Spleen (tissue), 11 donors: ENCODE measurements around the gene HOXC6. TPM values are rescaled to one million over a fixed set of nuclear protein-coding genes. Genes with fewer than 3 reads are reported as not detected.

Experiments used
- DNase-seq: peaks from one replicate; pipeline ENCODE4 v3.0.0-alpha.2; 2020
- H3K27ac ChIP-seq, 8 donors: fragments of 200-600 bp; sonication (generic) in 7 of 8; 1 replicate in 4 of 8; 2 replicates in 4 of 8; pipeline versions ENCODE4 v1.5.0 to v1.8.0; 2016 to 2021; ENCODE audit warnings: inconsistent platforms in 4 of 8, mild to moderate bottlenecking in 4 of 8, moderate library complexity in 1 of 8
- H3K27me3 ChIP-seq, 7 donors: fragments of 200-600 bp; sonication (generic) in 6 of 7; replicated peaks in 1 of 7; 1 replicate in 4 of 7; 2 replicates in 3 of 7; pipeline versions ENCODE4 v1.5.0 to v1.8.0; 2016 to 2021; ENCODE audit warnings: inconsistent platforms in 3 of 7, mild to moderate bottlenecking in 1 of 7
- H3K36me3 ChIP-seq, 6 donors: fragments of 200-600 bp; sonication (generic) in 5 of 6; 1 replicate in 4 of 6; 2 replicates in 2 of 6; pipeline versions ENCODE4 v1.5.0 to v1.8.0; 2016 to 2021; ENCODE audit warnings: inconsistent platforms in 2 of 6
- H3K4me1 ChIP-seq, 6 donors: fragments of 200-600 bp; sonication (generic) in 5 of 6; 1 replicate in 3 of 6; 2 replicates in 3 of 6; pipeline versions ENCODE4 v1.5.0 to v1.8.0; 2016 to 2021; ENCODE audit warnings: inconsistent platforms in 3 of 6
- H3K4me3 ChIP-seq, 8 donors: fragments of 200-600 bp; sonication (generic) in 7 of 8; 1 replicate in 4 of 8; 2 replicates in 4 of 8; pipeline versions ENCODE4 v1.5.0 to v1.8.0; 2016 to 2021; ENCODE audit warnings: inconsistent platforms in 4 of 8, mild to moderate bottlenecking in 4 of 8, moderate library complexity in 2 of 8
- H3K9me3 ChIP-seq, 8 donors: fragments of 200-600 bp; sonication (generic) in 7 of 8; 1 replicate in 4 of 8; 2 replicates in 4 of 8; pipeline versions ENCODE4 v1.5.0 to v1.8.0; 2016 to 2021; ENCODE audit warnings: inconsistent platforms in 4 of 8
- CTCF ChIP-seq, 11 experiments: fragments of 200-600 bp in 7 of 11; fragments of 450-650 bp in 4 of 11; sonication (generic) in 4 of 11; IDR thresholded peaks in 8 of 11; conservative IDR thresholded peaks in 3 of 11; 1 replicate in 7 of 11; 2 replicates in 4 of 11; pipeline versions ENCODE4 v1.4.0 to v1.8.0; 2016 to 2021; ENCODE audit warnings: antibody characterized with exemption in 11 of 11, inconsistent platforms in 4 of 11, mild to moderate bottlenecking in 1 of 11
- POLR2A ChIP-seq, 3 donors: fragments of 450-650 bp; IDR thresholded peaks; one replicate each; pipeline ENCODE4 v1.5.1; 2017; ENCODE audit warnings: antibody characterized with exemption in 3 of 3, mild to moderate bottlenecking in 1 of 3
- POLR2AphosphoS5 ChIP-seq, 3 donors: sonication (generic); formaldehyde crosslinking; IDR thresholded peaks; one replicate each; pipeline ENCODE4 v1.5.1; 2017; ENCODE audit warnings: antibody characterized with exemption in 3 of 3
- WGBS, 5 donors: extraction: QIAGEN DNeasy Blood & Tissue Kit in 3 of 5; methylation state at CpG; one replicate each; pipeline versions ENCODE4 v1.1.5 to v1.1.7; 2013 to 2018; 5-methylcytosine and 5-hydroxymethylcytosine counted together
- intact Hi-C: fragments of 100-400 bp; cut with DNase I; formaldehyde crosslinking; loops from one replicate; pipeline ENCODE4 v1.15.0; 2023; ENCODE audit warnings: low total_unique reads
- polyA plus RNA-seq, 3 donors: library from polyadenylated mRNA; stranded (reverse); fragments of 200-250 nt; gene quantifications; one replicate each; pipeline ENCODE4 v1.2.1, GENCODE V29; 2013
- total RNA-seq, 7 donors: library from RNA; depleted of rRNA in 3 of 7; stranded (reverse); fragments of >200 nt in 3 of 7; fragmentation: NEBNext Ultra II Directional in 4 of 7; extraction: Animal tissue kit (Norgen Biotek cat#: 25700) in 4 of 7; gene quantifications; one replicate each; pipeline versions ENCODE4 v1.1.0 to v1.2.1, GENCODE V29; 2016 to 2021
- donor health status: healthy with polysubstance abuse.
- donor health status: DM: no; HTN: no; CAD: no; lungs with moderate emphysema.
- donor health status: DM: no; HTN: no; CAD: no.
- donor health status: Bipolar disorder and iron deficiency.
- donor health status: healthy.
- donor health status: DM: no; HTN: no; CAD: no.
- donor health status: DM: yes; HTN: yes; CAD: no.

The HOXC6 gene
- total and polyA plus RNA-seq, 10 donors, result 0.11 to 0.52 (median 0.24) TPM; not detected in 4

DNA sequence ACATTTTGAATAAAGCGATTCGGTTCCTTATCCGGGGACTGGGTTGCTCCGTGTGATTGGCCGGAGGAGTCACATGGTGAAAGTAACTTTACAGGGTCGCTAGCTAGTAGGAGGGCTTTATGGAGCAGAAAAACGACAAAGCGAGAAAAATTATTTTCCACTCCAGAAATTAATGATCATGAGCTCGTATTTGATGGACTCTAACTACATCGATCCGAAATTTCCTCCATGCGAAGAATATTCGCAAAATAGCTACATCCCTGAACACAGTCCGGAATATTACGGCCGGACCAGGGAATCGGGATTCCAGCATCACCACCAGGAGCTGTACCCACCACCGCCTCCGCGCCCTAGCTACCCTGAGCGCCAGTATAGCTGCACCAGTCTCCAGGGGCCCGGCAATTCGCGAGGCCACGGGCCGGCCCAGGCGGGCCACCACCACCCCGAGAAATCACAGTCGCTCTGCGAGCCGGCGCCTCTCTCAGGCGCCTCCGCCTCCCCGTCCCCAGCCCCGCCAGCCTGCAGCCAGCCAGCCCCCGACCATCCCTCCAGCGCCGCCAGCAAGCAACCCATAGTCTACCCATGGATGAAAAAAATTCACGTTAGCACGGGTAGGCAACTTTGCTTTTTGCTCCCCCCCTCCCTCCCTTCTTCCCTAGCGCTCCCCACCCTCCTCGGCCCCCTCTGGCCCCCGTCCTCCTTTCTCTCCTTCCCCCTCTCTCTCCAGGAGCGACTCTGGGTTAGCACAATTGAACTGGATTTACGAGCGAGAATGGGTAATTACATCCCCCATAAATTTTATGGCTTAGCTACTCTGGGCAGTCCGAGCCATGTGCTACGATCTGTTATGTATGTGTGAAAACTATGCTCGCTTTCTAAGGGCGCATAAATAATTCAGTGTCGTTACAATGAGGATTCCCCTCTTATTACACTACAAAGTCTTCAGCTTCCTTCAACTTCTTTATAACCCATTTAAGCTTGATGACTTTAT, 25.8 kb downstream of the HOXC6 start, which contains the start of gene HOXC4:
Gene HOXC4, plus strand, starts transcription at position 85 of the 991 bp plus-strand sequence. Its CDS starts 88 bp downstream, at position 173.
- H3K27ac ChIP-seq, result peak within 1 kb of the TSS; percentile 57 to 91 (median 84)
- no peaks in the 10 kb centered on the region for H3K36me3 ChIP-seq
- DNase-seq, result no peak
- WGBS, 5 donors, result 5 to 7% (median 6%) methylated on average over 41 to 52 of the region's 52 CpGs
- H3K27me3 ChIP-seq, result peaks cover 7 to 98% (median 50%) of the 10 kb centered on the region in 7 donors
- H3K9me3 ChIP-seq, result no peaks in the 10 kb centered on the region
- TF ChIP-seq CTCF (IDR thresholded peaks at IDR 0.05 in 8 of 11, conservative IDR thresholded peaks at IDR 0.05 in 3 of 11) (no peak), POLR2A (IDR thresholded peaks at IDR 0.05) (no peak), POLR2AphosphoS5 (IDR thresholded peaks at IDR 0.05) (no peak)
- intact Hi-C loops, result no loop called here
- H3K4me1 ChIP-seq, result peaks cover 0 to 47% (median 26%) of the 10 kb centered on the region in 6 donors
- peak within 1 kb of the TSS; percentile 35 to 73 (median 50) for H3K4me3 ChIP-seq

GRCh38 chr12:54054742-54055194, 26.5 kb downstream of the HOXC6 start:
- intact Hi-C loops, result no loop called here
- Histone ChIP-seq H3K4me1 (peaks cover 0 to 47% (median 26%) of the 10 kb centered on the region in 6 donors), H3K4me3 (peak overlapping the region in 4 of 8 donors; percentile 52 to 73 (median 58)), H3K27ac (no peak overlapping the region), H3K9me3 (no peaks in the 10 kb centered on the region), H3K27me3 (peaks cover 7 to 98% (median 49%) of the 10 kb centered on the region in 7 donors), H3K36me3 (no peaks in the 10 kb centered on the region)
- no peak for TF ChIP-seq POLR2A (IDR thresholded peaks at IDR 0.05)
- no peak for TF ChIP-seq CTCF (IDR thresholded peaks at IDR 0.05 in 8 of 11, conservative IDR thresholded peaks at IDR 0.05 in 3 of 11)
- TF ChIP-seq POLR2AphosphoS5 (IDR thresholded peaks at IDR 0.05), result no peak
- WGBS, 5 donors, result 14 to 48% (median 32%) methylated on average over 24 of the region's 24 CpGs
- no peak for DNase-seq

DNA sequence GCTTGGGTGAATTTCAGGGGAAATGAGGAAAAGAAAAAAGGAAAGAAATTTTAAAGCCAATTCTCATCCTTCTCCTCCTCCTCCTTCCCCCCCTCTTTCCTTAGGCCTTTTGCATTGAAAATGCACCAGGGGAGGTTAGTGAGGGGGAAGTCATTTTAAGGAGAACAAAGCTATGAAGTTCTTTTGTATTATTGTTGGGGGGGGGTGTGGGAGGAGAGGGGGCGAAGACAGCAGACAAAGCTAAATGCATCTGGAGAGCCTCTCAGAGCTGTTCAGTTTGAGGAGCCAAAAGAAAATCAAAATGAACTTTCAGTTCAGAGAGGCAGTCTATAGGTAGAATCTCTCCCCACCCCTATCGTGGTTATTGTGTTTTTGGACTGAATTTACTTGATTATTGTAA, 27.3 kb downstream of the HOXC6 start:
- Histone ChIP-seq H3K4me3 (no peak overlapping the region), H3K36me3 (no peaks in the 10 kb centered on the region), H3K27ac (no peak overlapping the region), H3K27me3 (peaks cover 4 to 98% (median 47%) of the 10 kb centered on the region in 7 donors), H3K4me1 (peaks cover 0 to 39% (median 25%) of the 10 kb centered on the region in 6 donors), H3K9me3 (no peaks in the 10 kb centered on the region)
- DNase-seq, result no peak
- WGBS, 5 donors, result 68 to 87% (median 75%) methylated on average over 2 of the region's 2 CpGs
- TF ChIP-seq CTCF (IDR thresholded peaks at IDR 0.05 in 8 of 11, conservative IDR thresholded peaks at IDR 0.05 in 3 of 11) (no peak), POLR2A (IDR thresholded peaks at IDR 0.05) (no peak), POLR2AphosphoS5 (IDR thresholded peaks at IDR 0.05) (no peak)
- intact Hi-C loops, result no loop called here

DNA sequence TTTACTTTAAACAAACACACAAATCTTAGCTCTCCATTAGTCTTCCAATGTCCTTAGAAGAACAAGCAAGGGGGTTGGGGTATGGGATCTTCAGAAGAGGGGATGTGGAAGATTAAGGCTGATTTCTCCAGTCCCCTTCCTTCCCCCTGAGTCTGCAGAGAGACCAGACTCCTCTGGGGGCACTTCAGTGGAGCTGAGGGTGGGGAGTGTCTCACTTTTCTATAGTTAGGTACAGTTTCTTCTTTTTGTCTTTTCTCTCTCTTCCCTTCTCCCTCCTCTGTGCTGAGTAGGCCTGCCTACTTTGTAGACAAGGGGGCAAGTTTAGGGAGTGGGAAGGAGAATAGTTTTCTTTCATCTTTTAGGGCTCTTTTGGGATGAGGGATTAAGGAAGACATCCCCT, 27.9 kb downstream of the HOXC6 start:
- intact Hi-C loops, result no loop called here
- no peak for DNase-seq
- TF ChIP-seq POLR2AphosphoS5 (IDR thresholded peaks at IDR 0.05) (no peak), POLR2A (IDR thresholded peaks at IDR 0.05) (no peak), CTCF (IDR thresholded peaks at IDR 0.05 in 8 of 11, conservative IDR thresholded peaks at IDR 0.05 in 3 of 11) (no peak)
- Histone ChIP-seq H3K9me3 (no peaks in the 10 kb centered on the region), H3K27me3 (peaks cover 4 to 98% (median 47%) of the 10 kb centered on the region in 7 donors), H3K4me3 (no peak overlapping the region), H3K36me3 (no peaks in the 10 kb centered on the region), H3K4me1 (peaks cover 0 to 37% (median 25%) of the 10 kb centered on the region in 6 donors), H3K27ac (no peak overlapping the region)
